ENCODE results near the gene CLCN4.

GRCh38 chrX:10187421-10187820, 30.6 kb downstream of the CLCN4 start:
- TF ChIP-seq CTCF (IDR thresholded peaks at IDR 0.05) (no peak), POLR2AphosphoS5 (IDR thresholded peaks at IDR 0.05) (no peak)

Measured in suprapubic skin (tissue), 3 donors.